GM12878 (cell line): ENCODE data around the gene ANXA11. TPM values are rescaled to one million over a fixed set of nuclear protein-coding genes. Genes with fewer than 3 reads are reported as not detected.
"Not testable (repeated sequence)": the region's sequence is repeated elsewhere in the genome, so short reads cannot be mapped to it uniquely, and the experiment has no call there.

Experiments used
- ATAC-seq: fragments of 200-7000 bp; cut with Tn5 transposase; 3 replicates; pipeline ENCODE4 v1.9.1; 2020; ENCODE audit warnings: mild to moderate bottlenecking, moderate library complexity
- BruUV-seq: library from RNA; stranded (reverse); fragments of 400-500 nt; replicated peaks from 2 replicates; lab custom pipeline; 2021; lab: Mats Ljungman, UMichigan
- CTCF ChIA-PET: fragments of 300-600 bp; sonication (Branson Sonifier 250); formaldehyde crosslinking; extraction: SDS; loops from one replicate; lab custom pipeline; 2021; ENCODE audit warnings: inconsistent platforms; lab: Yijun Ruan, JAX
- POLR2A ChIA-PET: fragments of 350-600 bp; formaldehyde crosslinking; extraction: SDS; loops from one replicate; lab custom pipeline; 2021; ENCODE audit warnings: inconsistent platforms; lab: Charles Lee
- RAD21 ChIA-PET: fragments of 300-600 bp; sonication (Branson Sonifier 250); formaldehyde crosslinking; loops from one replicate; lab custom pipeline; 2023; ENCODE audit warnings: antibody characterized with exemption; ENCODE audit not compliant: unreplicated experiment; lab: Charles Lee
- SMC1A ChIA-PET: fragments of 300-600 bp; sonication (Branson Sonifier 250); formaldehyde crosslinking; loops from one replicate; lab custom pipeline; 2023; ENCODE audit not compliant: unreplicated experiment, uncharacterized antibody; lab: Charles Lee
- DNase-seq: peaks from one replicate; pipeline ENCODE4 v3.0.0-alpha.2; 2011; ENCODE audit warnings: low read depth, low spot score
- FAIRE-seq: peaks from 3 replicates; lab custom pipeline; 2011; peaks lifted over from hg19 to GRCh38; lab: Jason Lieb, UNC
- H2AFZ ChIP-seq: 2 replicates; pipeline ENCODE4 v1.6.0; 2011; ENCODE audit warnings: low read depth, low read length, control low read depth; ENCODE audit not compliant: control insufficient read depth
- H3K27ac ChIP-seq: 2 replicates; pipeline ENCODE4 v1.5.1; 2011; ENCODE audit warnings: control low read depth; ENCODE audit not compliant: control insufficient read depth, insufficient read depth
- H3K27me3 ChIP-seq, 2 experiments: replicated peaks in 1 of 2; 2 replicates each; pipeline versions ENCODE4 v1.6.0 to v1.6.1; 2011; ENCODE audit warnings: low read length in 1 of 2; ENCODE audit not compliant: control insufficient read depth in 2 of 2, insufficient read depth in 2 of 2
- H3K36me3 ChIP-seq, 2 experiments: 2 replicates each; pipeline ENCODE4 v1.5.1; 2011; ENCODE audit warnings: low read length in 1 of 2; ENCODE audit not compliant: control insufficient read depth in 2 of 2, insufficient read depth in 2 of 2
- H3K4me1 ChIP-seq: 2 replicates; pipeline ENCODE4 v1.6.1; 2011; ENCODE audit warnings: mild to moderate bottlenecking, low read length, moderate library complexity, mixed read lengths; ENCODE audit not compliant: control insufficient read depth, insufficient read depth
- H3K4me2 ChIP-seq: 2 replicates; pipeline ENCODE4 v1.6.0; 2011; ENCODE audit warnings: control low read depth; ENCODE audit not compliant: control insufficient read depth, insufficient read depth
- H3K4me3 ChIP-seq: fragments of 200-600 bp; sonication (generic); 2 replicates; pipeline ENCODE4 v1.5.1; 2016
- H3K79me2 ChIP-seq: 2 replicates; pipeline ENCODE4 v1.6.0; 2011; ENCODE audit warnings: low read length; ENCODE audit not compliant: control insufficient read depth, insufficient read depth
- H3K9ac ChIP-seq: 2 replicates; pipeline ENCODE4 v1.8.0; 2011; ENCODE audit warnings: low read length, control low read depth, mixed read lengths; ENCODE audit not compliant: control insufficient read depth, insufficient read depth
- H3K9me3 ChIP-seq: replicated peaks from 3 replicates; pipeline ENCODE4 v1.5.1; 2011; ENCODE audit warnings: mild to moderate bottlenecking, low read length; ENCODE audit not compliant: control insufficient read depth, insufficient read depth
- H4K20me1 ChIP-seq: 2 replicates; pipeline ENCODE4 v1.6.0; 2011; ENCODE audit not compliant: control insufficient read depth, insufficient read depth
- CHD1 ChIP-seq: IDR thresholded peaks from 2 replicates; pipeline ENCODE4 v1.6.1; 2012; ENCODE audit warnings: low read depth, low read length, improper control_type of control experiment
- MEF2A ChIP-seq: IDR thresholded peaks from 2 replicates; pipeline ENCODE4 v1.6.1; 2011; ENCODE audit warnings: low read depth, mild to moderate bottlenecking, low read length, moderate library complexity; ENCODE audit not compliant: insufficient read depth
- MXI1 ChIP-seq: fragments of 150-350 bp; IDR thresholded peaks from 2 replicates; pipeline ENCODE4 v1.6.1; 2011; ENCODE audit warnings: low read depth, mild to moderate bottlenecking, inconsistent platforms, low read length, improper control_type of control experiment
- RAD21 ChIP-seq: IDR thresholded peaks from 2 replicates; pipeline ENCODE4 v1.6.1; 2011; ENCODE audit warnings: mild to moderate bottlenecking, low read depth, low read length, moderate library complexity; ENCODE audit not compliant: insufficient read depth
- RBBP5 ChIP-seq: fragments of 200-600 bp; sonication (generic); conservative IDR thresholded peaks from 2 replicates; pipeline ENCODE4 v1.6.1; 2016
- SMAD1 ChIP-seq: fragments of 450-650 bp; IDR thresholded peaks from 2 replicates; pipeline ENCODE4 v1.6.1; 2018; ENCODE audit warnings: mild to moderate bottlenecking, low read depth; ENCODE audit not compliant: partially characterized antibody
- SRF ChIP-seq, 2 experiments: IDR thresholded peaks; 2 replicates each; pipeline ENCODE4 v1.6.1; 2011; ENCODE audit warnings: low read depth in 2 of 2, low read length in 2 of 2, mild to moderate bottlenecking in 1 of 2, moderate library complexity in 1 of 2
- TARDBP ChIP-seq: IDR thresholded peaks from 2 replicates; pipeline ENCODE4 v1.6.1; 2016; ENCODE audit warnings: borderline replicate concordance
- WGBS: methylation state at CpG from one replicate; pipeline ENCODE4 v1.1.6; 2016; ENCODE audit warnings: low lambda C conversion rate; ENCODE audit not compliant: insufficient replicate concordance, insufficient coverage; ENCODE audit errors: missing lambda C conversion rate; 5-methylcytosine and 5-hydroxymethylcytosine counted together
- in situ Hi-C: fragments of 300-500 bp; cut with MboI; formaldehyde crosslinking; loops from 9 replicates; pipeline ENCODE4 v1.14.3; 2018; ENCODE audit warnings: mixed read lengths
- intact Hi-C: fragments of 100-400 bp; cut with micrococcal nuclease; formaldehyde crosslinking; loops from one replicate; pipeline ENCODE4 v1.14.2; 2022; ENCODE audit not compliant: unreplicated experiment
- polyA plus RNA-seq, 11 experiments: library from polyadenylated mRNA; depleted of rRNA in 4 of 11; unstranded in 6 of 11; stranded (reverse) in 5 of 11; fragments of >200 nt; fragmentation: Nextera tagmentation in 4 of 11; fragmentation: Illumina TruSeq in 1 of 11; extraction: Ambion mirVana in 4 of 11; extraction: Trizol in 1 of 11; gene quantifications; 1 replicate in 1 of 11; 2 replicates in 10 of 11; pipeline versions ENCODE4 v1.2.1 to v1.2.3, GENCODE V29; 2011 to 2016; ENCODE audit warnings: inconsistent platforms in 2 of 11, missing spikeins in 2 of 11, low read depth in 1 of 11
- total RNA-seq, 4 experiments: library from RNA; depleted of rRNA in 3 of 4; stranded (reverse); fragments of >200 nt in 3 of 4; fragmentation: Illumina TruSeq in 1 of 4; extraction: Trizol in 1 of 4; gene quantifications; 2 replicates each; pipeline versions ENCODE4 v1.2.1 to v1.2.3, GENCODE V29; 2013 to 2021
- TF ChIP-seq, protein P1 (sequence below): IDR thresholded peaks from 2 replicates; pipeline ENCODE4 v1.6.1; 2012; ENCODE audit warnings: low read depth, low read length, improper control_type of control experiment

The ANXA11 gene
- total and polyA plus RNA-seq, 10 of the 15 experiments (the other 5 are each of a cell fraction or from before 2014, with no cell fraction given) = 25.0 to 129 (median 72.2) TPM

DNA sequence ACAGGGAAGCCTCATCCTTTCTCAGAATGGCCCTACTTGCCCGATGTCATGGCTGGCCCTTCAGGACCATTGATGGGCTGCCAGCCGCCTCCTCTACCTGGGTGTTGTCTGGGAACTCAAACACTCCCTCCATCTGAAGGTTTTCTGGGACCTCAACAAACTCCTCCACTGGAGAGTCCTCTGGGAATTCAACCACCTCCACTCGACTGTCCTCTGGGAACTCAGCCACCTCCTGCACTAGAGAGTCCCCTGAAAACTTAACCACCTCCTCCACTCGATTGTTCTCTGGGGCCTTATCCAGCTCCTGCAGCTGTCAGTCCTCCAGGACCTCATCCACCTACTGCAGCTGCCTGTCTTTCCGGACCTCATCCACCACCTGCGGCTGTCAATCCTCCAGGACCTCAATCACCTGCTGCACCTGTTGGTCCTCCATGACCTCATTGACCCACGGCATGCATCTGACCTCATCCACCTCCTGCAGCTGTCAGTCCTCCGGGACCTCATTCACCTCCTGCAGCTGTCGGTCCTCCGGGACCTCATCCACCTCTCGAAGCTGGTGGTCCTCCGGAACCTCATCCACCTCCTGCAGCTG, 47.1 kb upstream of the ANXA11 start:
- in situ Hi-C loops = no loop called here
- Histone ChIP-seq H3K9ac (no peak overlapping the region), H3K4me1 (peaks cover 8% of the 10 kb centered on the region), H4K20me1 (no peaks in the 10 kb centered on the region), H3K36me3 (no peaks in the 10 kb centered on the region), H3K4me3 (no peak overlapping the region), H3K4me2 (no peak overlapping the region), H3K27me3 (no peaks in the 10 kb centered on the region; a peak in 1 of 4 replicates), H2AFZ (no peak overlapping the region), H3K27ac (no peak overlapping the region), H3K9me3 (no peaks in the 10 kb centered on the region), H3K79me2 (no peaks in the 10 kb centered on the region)
- ChIA-PET CTCF (interaction anchor here (1.0 to 2.8 kb wide), 2 partner anchors 106 to 108 kb away, joined by 3 to 10 read pairs; no protein-coding TSS in a partner anchor), RAD21 (interaction anchor here (1.5 to 1.6 kb wide), 2 partner anchors 101 to 108 kb away, joined by 3 to 7 read pairs; no protein-coding TSS in a partner anchor), SMC1A (interaction anchor here (0.6 to 1.3 kb wide), 3 partner anchors 109 to 185 kb away, joined by 3 to 6 read pairs (median 3); no protein-coding TSS in a partner anchor), POLR2A (no interaction called here)
- no peak for TF ChIP-seq MEF2A
- TF ChIP-seq, protein P1, sequence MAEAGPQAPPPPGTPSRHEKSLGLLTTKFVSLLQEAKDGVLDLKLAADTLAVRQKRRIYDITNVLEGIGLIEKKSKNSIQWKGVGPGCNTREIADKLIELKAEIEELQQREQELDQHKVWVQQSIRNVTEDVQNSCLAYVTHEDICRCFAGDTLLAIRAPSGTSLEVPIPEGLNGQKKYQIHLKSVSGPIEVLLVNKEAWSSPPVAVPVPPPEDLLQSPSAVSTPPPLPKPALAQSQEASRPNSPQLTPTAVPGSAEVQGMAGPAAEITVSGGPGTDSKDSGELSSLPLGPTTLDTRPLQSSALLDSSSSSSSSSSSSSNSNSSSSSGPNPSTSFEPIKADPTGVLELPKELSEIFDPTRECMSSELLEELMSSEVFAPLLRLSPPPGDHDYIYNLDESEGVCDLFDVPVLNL = no peak
- no peak for TF ChIP-seq CHD1
- no peak for TF ChIP-seq SMAD1
- TF ChIP-seq SRF (IDR thresholded peaks at IDR 0.05; ENCODE audit: low read depth in 2 of 2, low read length in 2 of 2) = no peak
- TF ChIP-seq TARDBP = no peak
- TF ChIP-seq MXI1 = no peak
- TF ChIP-seq RBBP5 = no peak
- no peak for TF ChIP-seq RAD21
- ATAC-seq (no peak), FAIRE-seq (no peak), DNase-seq (no peak)
- intact Hi-C loops = no loop called here
- BruUV-seq = no TSS peak
- WGBS = 46% methylated on average over 12 of the region's 12 CpGs

DNA sequence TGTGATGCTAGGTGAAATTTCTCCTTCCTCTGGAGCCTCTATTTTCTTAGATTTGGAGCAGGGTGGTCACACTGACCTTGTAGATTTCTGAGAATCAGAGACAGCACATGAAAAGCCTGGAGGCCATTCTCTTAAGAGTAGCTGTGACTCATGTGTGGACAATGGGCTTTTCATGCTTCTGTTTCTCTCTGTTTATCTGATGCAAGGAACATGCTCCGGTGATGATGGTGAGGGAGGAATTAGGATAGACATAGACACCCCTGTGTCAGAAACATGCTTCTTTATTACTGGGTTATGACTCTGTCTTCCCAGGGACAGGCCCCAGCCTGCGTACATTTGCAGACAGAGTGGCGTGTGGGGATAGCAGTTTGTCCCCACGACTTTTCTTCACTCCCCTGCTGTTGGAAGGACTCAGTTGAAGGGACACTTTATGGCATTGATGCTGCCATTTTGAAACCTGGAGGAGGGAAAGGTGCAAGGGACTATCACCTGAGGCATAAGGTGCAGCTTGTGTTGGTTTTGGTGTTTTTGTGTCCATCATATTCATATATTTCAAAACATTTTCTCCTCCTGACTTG, 46.5 kb upstream of the ANXA11 start:
- WGBS = 22% methylated on average over 3 of the region's 4 CpGs
- H3K4me3 ChIP-seq, in situ Hi-C loops, POLR2A ChIA-PET, H3K36me3 ChIP-seq, DNase-seq, H2AFZ ChIP-seq, H3K4me1 ChIP-seq, H3K27ac ChIP-seq, H4K20me1 ChIP-seq, FAIRE-seq, H3K27me3 ChIP-seq, H3K79me2 ChIP-seq, H3K9me3 ChIP-seq, H3K9ac ChIP-seq, ATAC-seq, intact Hi-C loops, BruUV-seq, H3K4me2 ChIP-seq: not testable (repeated sequence)
- ChIA-PET CTCF (interaction anchor here (1.0 to 2.8 kb wide), 2 partner anchors 105 to 108 kb away, joined by 3 to 10 read pairs; no protein-coding TSS in a partner anchor), RAD21 (interaction anchor here (1.5 kb wide), 1 partner anchor 101 kb away, joined by 3 read pairs; no protein-coding TSS in a partner anchor), SMC1A (interaction anchor here (1.4 kb wide), 1 partner anchor 108 kb away, joined by 3 read pairs; no protein-coding TSS in a partner anchor)
